ENCODE measurements around the gene NPY1R.

DNA sequence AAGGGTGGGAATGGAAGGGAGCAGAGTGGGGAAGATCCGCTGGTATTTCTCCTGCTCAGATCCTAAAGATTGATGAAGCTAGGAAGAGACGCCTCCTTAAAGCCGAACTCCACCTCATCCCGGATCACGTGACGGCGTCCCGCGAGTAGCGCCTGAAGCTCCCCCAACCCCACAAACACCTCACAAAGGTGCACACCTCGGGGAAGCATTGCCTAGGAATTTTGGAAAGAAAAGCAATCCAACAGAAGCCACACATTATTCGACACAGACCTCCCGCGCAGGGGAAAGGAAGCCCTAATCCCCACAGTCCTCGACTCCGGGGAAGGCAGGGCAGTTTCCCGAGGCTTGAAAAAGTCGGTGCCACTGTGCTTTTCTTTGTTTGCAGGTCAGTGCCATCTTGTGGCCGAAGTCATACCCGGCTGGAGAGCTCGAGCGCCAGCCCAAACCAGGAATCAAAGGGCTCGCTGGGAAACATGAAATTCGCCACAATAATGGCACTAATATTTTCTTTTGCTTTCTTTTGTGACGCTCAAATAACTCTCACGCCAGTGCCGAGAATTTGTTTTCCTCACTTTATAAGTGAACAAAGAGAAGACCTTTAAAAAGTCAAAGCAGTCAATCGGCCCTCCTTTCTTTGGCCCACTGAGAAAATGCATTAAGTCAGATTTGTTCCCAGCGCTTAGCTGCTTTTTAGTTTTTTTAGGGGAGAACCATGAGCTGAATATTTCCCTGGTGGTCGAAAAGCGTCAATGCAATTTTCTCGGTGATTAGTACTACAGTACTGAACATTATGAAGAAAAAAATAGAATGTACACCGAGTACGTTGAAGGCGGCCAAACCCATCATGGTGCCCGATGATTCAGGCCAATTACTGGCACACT is at the start of gene NPY1R:
- TF ChIP-seq CTCF (conservative IDR thresholded peaks at IDR 0.05; ENCODE audit: low read depth, low read length), result peak; percentile 76
- TF ChIP-seq EZH2 (IDR thresholded peaks at IDR 0.05; ENCODE audit: low read length, unreplicated experiment), result no peak
